Stimulated activated CD8-positive, alpha-beta memory T cell treated with anti-CD3 and anti-CD28 coated beads, Interleukin-4, amount 100 ng/mL, for 48 hours (primary cell): ENCODE data around the gene SYT9.

Experiments used
- DNase-seq: peaks from one replicate; pipeline ENCODE4 v3.0.0-alpha.2; 2020

SYT9 gene

GRCh38 chr11:7251836-7252682 lies at the start of gene SYT9:
TSS of gene SYT9 (plus strand) at chr11:7251904. CDS start at chr11:7252187, 283 bp downstream.
- DNase-seq = peak; percentile 48

GRCh38 chr11:7202412-7202811 lies 49.3 kb upstream of the SYT9 start:
- DNase-seq = no peak

- no peak for DNase-seq
Observed at GRCh38 chr11:7204778-7205177, 46.9 kb upstream of the SYT9 start.

GRCh38 chr11:7208391-7208790 lies 43.3 kb upstream of the SYT9 start:
- no peak for DNase-seq

- DNase-seq = no peak
Observed at GRCh38 chr11:7219491-7219890, 32.2 kb upstream of the SYT9 start.

GRCh38 chr11:7220636-7221035 lies 31.1 kb upstream of the SYT9 start:
- DNase-seq = no peak

GRCh38 chr11:7222619-7223018 lies 29.1 kb upstream of the SYT9 start:
- no peak for DNase-seq

- no peak for DNase-seq
Observed at GRCh38 chr11:7239877-7240276, 11.8 kb upstream of the SYT9 start.

- no peak for DNase-seq
Observed at GRCh38 chr11:7245341-7245740, 6.4 kb upstream of the SYT9 start.

- DNase-seq = no peak
Observed at GRCh38 chr11:7246179-7246578, 5.5 kb upstream of the SYT9 start.

GRCh38 chr11:7250166-7250565 lies 1.5 kb upstream of the SYT9 start:
- DNase-seq = no peak

- DNase-seq = no peak
Observed at GRCh38 chr11:7251487-7251835, 243 bp upstream of the SYT9 start.

- no peak for DNase-seq
Observed at GRCh38 chr11:7252683-7253213, 1.0 kb downstream of the SYT9 start.

GRCh38 chr11:7253800-7254199 lies 2.1 kb downstream of the SYT9 start:
- DNase-seq = no peak

- no peak for DNase-seq
Observed at GRCh38 chr11:7254731-7255291, 3.1 kb downstream of the SYT9 start.

GRCh38 chr11:7256943-7257342 lies 5.2 kb downstream of the SYT9 start:
- DNase-seq = no peak

- no peak for DNase-seq
Observed at GRCh38 chr11:7257724-7258123, 6.0 kb downstream of the SYT9 start.

- no peak for DNase-seq
Observed at GRCh38 chr11:7261578-7261977, 9.9 kb downstream of the SYT9 start.

GRCh38 chr11:7262672-7263071 lies 11.0 kb downstream of the SYT9 start:
- no peak for DNase-seq

- DNase-seq = no peak
Observed at GRCh38 chr11:7263842-7264241, 12.1 kb downstream of the SYT9 start.

GRCh38 chr11:7268758-7269157 lies 17.1 kb downstream of the SYT9 start:
- no peak for DNase-seq

GRCh38 chr11:7270233-7270865 lies 18.6 kb downstream of the SYT9 start:
- no peak for DNase-seq

GRCh38 chr11:7272373-7272772 lies 20.7 kb downstream of the SYT9 start:
- no peak for DNase-seq

GRCh38 chr11:7275133-7275532 lies 23.4 kb downstream of the SYT9 start:
- DNase-seq = no peak
